ENCODE data around the gene TRPV5.
"Not testable (repeated sequence)": the region's sequence is repeated elsewhere in the genome, so short reads cannot be mapped to it uniquely, and the experiment has no call there.

The TRPV5 gene

GRCh38 chr7:142933624-142934023 is at the start of gene TRPV5:
TSS of gene TRPV5 (minus strand) at chr7:142933746. CDS start at chr7:142933459, 287 bp downstream.
- DNase-seq, result no peak

GRCh38 chr7:142978402-142978801 is 44.9 kb upstream of the TRPV5 start:
- not testable (repeated sequence) for DNase-seq

DNA sequence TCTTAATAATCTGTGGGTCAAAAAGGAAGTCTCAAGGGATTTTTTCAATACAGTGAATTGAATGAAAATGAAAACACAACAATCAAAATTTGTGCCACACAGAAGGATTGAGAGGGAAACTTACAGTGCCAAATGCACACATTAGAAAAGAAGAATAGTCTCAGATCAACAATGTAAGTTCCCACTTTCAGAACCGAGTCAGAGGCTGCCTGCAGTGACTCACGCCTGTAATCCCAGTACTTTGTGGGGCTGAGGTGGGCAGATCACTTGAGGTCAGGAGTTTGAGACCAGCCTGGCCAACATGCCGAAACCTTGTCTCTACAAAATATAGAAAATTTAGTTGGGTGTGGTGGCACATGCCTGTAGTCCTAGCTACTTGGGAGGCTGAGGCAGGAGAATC is 41.1 kb upstream of the TRPV5 start:
- no peak for DNase-seq

DNA sequence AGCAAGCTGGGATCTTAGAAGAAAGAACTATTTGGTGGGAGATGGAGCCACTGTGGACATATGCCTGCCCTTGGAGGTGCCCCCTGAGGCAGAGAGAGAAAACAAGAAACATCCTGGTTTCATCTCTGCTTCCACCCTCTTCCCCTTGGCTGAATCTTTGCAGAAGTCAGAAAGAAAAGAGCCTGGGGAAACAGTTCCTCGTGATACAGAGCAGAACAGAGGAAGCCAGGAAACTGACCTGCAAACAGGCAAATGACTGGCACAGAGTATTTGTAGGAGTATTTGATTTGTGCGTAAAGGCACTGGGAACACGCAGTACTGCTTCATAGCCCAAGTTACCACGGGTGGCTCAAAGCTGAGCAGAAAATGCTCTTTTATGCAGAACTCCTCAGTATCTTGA is 35.6 kb upstream of the TRPV5 start:
- DNase-seq, result no peak

DNA sequence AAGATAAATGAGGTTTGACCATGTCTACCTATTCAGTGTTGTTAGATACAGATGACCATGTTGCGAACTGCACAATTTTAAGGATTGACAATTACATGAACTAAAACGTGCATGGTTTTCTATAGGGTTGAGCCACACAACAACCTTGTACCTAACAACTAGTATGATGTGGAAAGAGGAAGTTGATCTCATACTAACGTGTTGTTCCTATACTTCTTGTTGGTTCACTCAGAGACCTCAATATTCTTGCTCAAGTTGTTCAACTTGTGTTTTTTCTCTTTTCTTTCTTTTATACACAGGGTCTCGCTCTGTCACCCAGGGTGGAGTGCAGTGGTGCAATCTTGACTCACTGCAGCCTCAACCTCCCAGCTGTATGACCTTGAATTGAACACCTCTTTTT is 34.7 kb upstream of the TRPV5 start:
- DNase-seq, result no peak

DNA sequence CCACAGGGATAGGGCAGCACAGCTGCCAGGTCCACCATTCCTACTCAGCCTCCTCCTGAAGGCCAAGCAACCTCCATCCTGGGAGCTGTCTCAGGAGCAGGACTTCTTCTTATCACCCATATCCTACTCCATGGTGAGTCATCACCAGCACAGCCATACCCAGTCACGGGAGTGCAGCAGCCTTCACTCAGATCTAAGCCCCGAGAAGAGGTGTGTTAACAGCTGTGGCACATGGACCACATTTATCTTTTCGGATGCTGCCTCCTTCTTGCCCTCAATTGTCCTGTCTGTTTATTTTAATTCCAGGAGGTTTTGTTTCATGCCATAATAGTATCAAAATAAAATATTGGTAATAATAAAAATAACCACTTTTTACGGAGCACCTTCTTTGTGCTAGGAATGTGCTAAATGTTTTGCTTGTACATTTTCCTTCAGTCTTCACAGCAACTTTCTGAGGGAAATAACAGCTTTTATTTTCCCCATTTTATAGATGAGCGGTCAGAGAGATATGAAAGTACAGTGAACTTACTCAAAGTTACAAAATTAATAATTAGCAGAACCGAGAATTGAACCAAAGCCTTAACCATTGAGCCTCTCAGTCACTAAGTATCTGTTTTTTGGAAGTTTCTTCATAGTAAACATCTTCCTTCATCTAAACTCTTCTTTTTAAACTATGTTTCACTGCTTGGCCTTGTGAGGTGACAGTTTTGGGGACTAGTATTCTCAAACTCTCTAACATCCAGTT is 31.1 kb upstream of the TRPV5 start:
- no peak for DNase-seq

DNA sequence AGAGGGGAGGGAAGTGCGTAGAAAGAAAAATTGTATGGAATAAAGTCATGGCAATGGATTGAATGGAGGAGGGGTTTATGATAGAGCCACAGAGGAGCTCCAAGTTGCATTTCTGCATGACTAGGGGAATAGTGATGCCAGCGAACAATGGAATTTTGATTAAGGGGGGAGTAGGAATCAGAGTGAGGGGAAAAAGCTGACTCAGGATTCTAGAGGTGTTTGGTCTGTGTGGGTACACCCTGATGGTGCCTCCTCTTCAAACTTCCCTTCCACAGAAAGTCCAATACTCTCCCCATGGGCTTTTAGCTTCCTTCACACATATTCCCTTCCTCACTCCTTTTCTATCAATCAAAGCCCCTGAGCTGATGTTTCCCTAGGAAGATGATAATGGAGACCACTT is 30.4 kb upstream of the TRPV5 start:
- no peak for DNase-seq

DNA sequence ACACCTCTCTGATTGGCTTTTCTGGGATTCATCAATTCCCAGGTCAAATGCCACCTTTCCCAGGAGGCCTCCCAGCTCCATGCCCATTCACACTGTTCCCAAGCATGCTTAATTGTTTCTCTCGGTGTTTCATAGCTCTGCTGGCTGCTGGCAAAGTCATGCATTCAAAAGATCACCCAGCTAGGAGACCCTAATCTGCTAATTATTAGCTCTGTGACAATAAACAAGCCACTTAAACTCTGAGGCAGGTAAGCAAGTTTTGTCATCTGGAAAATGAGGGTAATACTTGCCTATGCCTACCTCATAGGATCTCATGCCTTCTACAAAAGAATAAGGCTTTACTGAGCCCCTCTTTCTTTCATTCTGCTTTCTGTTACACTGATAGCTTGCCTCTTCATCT is 29.4 kb upstream of the TRPV5 start:
- no peak for DNase-seq

DNA sequence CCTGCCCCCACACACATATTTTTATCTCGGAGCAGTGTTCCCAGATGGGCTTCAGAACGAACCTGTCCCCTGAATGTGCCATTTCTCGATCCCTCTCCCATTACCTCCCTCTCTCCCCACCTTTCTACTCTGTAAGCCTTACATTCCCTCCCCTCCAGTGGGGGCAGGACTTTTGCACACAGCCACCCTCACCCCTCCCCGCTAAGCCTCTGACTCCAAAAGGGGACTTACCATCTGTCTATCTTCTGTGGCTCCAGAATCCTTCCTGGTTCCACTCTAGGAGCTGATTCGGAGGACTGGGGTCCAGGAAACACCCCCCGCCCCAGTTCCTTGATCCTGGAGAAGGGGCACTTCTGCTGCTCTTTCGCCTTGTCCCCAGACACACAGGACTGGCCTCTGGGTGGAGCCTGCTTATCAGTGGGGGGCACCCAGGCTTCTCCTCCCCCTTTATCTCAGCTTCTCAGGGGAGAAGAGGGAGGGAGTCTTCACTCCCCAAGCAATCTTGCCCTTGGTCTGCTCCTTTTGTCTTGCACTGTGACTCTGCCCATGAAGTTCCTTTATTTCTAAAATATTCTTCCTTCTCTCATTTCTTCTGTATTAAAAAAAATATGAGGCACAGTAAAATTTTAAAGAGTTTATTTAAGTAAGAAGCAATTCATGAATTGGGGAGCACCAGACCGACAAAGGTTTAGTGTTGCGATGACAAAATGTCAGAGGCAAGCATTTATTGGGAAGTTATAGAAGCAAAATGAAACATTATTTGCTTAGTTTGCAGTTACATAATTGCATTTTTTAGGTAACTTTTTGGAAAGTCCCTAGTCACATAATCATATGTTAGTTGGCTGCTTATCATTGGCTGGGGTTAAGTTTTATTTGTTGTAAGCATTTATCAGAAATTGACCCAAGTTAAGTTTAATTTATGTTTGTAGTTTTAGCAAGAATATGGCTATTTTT is 28.7 kb upstream of the TRPV5 start, which contains the start of gene KEL:
TSS of gene KEL (minus strand) at position 391 of the 954 bp plus-strand sequence. CDS start at position 234, 157 bp downstream.
- DNase-seq, result no peak

DNA sequence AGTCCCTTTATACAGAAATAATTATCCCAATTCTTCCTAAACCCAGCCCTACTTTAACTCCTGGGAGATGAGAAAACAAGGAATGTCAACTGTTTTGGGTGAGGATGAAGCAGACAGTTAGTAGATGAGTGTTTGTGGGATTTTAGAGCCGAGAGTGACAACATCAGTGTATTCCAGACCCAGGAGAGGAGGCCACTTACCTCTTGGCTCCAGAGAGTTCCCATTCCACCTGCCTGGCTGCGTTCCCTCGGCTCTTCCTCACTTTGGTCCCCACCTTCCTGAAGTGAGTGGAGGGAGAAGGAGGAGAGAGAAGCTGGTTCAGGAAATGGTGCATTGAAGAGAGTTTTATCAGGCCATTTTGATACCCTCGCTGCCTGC is 28.0 kb upstream of the TRPV5 start:
- DNase-seq, result no peak

GRCh38 chr7:142960955-142961512 is 27.5 kb upstream of the TRPV5 start:
- DNase-seq, result no peak

DNA sequence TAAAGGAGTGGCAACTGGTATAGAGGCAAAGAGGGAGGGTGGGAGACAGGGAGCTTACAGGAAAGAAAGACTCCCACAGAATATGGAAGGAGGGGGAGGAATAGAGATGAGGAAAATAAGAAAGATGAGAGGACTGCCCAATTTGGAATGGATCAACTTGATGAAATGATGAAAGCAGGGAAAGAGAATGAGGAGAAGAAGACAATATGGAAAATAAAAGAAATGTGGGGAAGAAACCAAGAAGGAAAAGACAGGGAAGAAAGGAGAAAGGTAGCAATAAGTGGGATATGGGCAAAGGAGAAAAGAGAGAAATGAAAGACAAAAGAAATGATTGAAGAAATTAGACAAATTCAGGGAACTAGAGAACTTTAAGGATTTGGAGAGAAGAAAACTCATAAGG is 25.7 kb upstream of the TRPV5 start:
- no peak for DNase-seq

DNA sequence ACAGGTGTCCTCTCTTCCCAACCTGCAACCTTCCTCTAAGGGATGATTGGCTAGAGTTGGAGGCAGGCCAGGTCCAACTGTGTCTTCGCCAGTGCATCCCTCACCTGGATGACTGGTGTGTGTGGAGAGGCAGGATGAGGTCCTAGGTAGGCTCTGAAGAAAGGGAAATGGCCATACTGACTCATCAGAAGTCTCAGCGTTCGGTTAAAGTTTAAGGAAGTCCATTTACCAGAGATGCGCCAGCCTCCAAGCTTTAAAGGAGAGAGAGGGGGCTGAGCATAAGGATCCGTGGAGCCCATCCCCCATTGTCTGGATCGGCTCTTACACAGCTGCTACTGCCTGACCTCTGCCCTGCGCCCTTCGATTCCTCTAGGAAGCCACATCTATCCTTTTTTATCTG is 24.2 kb upstream of the TRPV5 start:
- no peak for DNase-seq

- no peak for DNase-seq
Measured at GRCh38 chr7:142956951-142957623, 23.5 kb upstream of the TRPV5 start.

DNA sequence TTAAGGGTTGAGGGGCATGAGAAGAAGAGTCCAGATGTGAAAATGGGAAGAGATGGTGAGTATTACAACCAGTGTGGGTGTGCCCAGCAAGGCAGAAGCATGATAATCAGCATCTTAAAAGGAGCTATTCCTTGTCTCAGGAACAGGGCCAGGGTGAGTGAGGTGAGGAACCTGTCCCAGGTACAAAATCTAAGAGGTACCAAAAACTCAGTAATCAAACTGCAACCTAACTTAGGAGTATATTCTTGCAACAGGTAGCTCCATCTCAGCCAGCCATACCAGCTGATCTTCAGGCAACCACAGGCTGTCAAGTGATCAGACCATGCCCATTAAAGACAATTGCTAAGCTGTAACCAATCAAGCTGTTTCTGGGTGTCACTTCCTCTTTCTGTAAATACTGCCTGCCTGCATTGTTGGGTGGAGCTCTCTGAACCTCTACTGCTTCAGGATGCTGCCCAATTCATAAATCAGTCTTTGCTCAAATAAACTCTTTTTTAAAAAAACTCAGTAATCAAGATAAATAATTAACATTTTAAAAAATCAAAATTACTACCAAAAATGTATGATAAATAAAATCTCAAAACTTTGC is 21.2 kb upstream of the TRPV5 start:
- no peak for DNase-seq

- no peak for DNase-seq
Measured at GRCh38 chr7:142950235-142950634, 16.7 kb upstream of the TRPV5 start.

DNA sequence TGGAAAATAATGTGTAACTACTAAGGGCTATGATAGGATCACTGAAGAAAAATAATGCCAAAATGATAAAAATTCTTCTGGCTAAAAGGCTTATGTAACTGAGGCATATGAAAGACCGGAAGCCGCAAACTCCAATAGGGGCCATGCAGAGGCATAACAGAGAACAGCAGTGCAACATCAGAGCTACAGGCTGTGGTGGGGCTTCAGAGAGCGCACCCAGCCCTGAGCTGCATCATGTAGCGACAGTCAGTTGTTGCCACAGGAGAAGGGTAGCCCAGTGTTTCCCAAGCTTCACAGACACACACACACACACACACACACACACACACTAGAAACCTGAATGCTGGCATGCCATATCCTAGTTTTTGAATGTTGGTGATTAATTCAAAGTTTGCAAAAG is 15.1 kb upstream of the TRPV5 start:
- no peak for DNase-seq

GRCh38 chr7:142945001-142945400 is 11.5 kb upstream of the TRPV5 start:
- DNase-seq, result no peak

- no peak for DNase-seq
Measured at GRCh38 chr7:142943706-142944268, 10.2 kb upstream of the TRPV5 start.

DNA sequence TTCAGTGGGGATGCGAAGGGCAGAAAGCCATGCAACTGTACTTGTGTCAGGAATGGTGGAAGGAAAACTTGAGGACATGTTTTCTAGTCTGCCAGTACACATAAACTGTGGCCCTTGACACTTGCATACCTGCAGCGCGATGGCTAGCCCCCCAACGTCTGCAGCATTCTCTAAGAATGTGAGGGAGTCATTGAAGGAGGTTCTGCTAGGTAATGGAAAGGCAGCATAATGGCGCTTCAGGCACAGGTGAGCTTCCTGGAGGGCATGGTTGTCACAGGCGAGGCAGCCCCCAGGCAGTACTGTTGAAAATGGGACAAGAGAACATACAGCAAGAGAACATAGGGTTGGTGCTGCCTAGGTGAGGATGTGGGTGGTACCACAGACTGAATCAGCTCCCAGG is 9.2 kb upstream of the TRPV5 start:
- no peak for DNase-seq

DNA sequence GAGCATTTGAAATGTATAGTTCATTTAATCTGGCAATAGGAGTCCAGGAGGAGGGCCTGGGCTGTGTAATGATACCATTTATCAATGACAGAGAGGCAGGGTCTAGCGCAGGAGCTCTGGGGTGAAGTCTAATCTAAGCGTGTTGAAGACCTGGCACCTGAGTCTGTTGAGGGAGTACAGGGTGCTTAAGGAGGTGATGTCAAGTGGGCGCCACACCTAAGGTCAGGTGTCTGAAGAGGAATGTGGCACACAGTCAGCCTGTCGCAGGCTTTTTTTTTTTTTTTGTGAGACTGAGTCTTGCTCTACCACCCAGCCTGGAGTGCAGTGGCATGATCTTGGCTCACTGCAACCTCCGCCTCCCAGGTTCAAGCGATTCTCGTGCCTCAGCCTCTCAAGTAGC is 8.0 kb upstream of the TRPV5 start:
- DNase-seq, result no peak

DNA sequence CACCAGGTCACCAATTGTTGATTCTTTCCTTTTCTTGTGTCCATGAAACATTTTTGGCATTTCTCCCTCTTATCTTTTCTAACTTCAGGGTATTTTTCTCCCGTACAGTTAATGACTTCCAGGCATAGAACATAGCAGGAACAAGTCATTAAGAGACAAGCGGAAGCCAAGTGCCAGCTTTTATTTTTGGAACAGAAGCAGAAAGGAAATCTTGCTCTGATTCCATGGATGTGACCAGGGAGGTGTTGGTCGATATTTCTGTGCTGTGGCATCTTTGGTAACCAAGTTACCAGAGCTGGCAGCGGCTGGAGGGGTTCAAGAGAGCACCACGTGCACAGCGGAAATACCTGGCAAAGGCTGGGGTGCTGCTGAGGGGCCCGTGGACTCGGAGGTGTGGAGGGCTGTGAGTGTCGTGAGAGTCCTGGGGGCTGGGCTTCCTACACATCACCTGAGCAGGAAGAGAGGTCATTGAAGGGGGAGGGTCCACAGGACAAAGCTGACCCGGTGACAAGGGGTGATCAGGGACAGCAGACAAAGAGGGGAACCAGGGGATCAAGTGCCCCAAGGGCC is 7.5 kb upstream of the TRPV5 start:
- DNase-seq, result no peak

Data from CD4-positive, alpha-beta T cell treated with Interleukin-1 beta for 1 hour (primary cell).